Neural cell (in vitro differentiated cells): Measurements from ENCODE around the gene KMO. TPM values are rescaled to one million over a fixed set of nuclear protein-coding genes. Genes with fewer than 3 reads are reported as not detected.

ENCODE experiments used
- H2AFZ ChIP-seq: fragments of 200-600, 300-800 bp; sonication (generic), shearing (Covaris generic); 2 replicates; pipeline ENCODE4 v1.6.0; 2014; ENCODE audit warnings: low read depth, mild to moderate bottlenecking, antibody characterized with exemption, low read length, moderate library complexity
- H3F3A ChIP-seq: fragments of 200-600 bp; shearing (Covaris generic); 2 replicates; pipeline ENCODE4 v1.6.1; 2016; ENCODE audit warnings: mild to moderate bottlenecking, moderate library complexity, mixed read lengths, antibody characterized with exemption, low read length; ENCODE audit not compliant: insufficient read depth, poor library complexity, severe bottlenecking
- H3K27ac ChIP-seq: fragments of 200-600, 300-800 bp; sonication (generic), shearing (Covaris generic); 2 replicates; pipeline ENCODE4 v1.5.1; 2014; ENCODE audit warnings: mild to moderate bottlenecking, low read length, moderate library complexity
- H3K27me3 ChIP-seq: fragments of 300-800, 200-600 bp; sonication (generic), shearing (Covaris generic); 2 replicates; pipeline ENCODE4 v1.6.0; 2014; ENCODE audit warnings: mild to moderate bottlenecking, low read depth, low read length, moderate library complexity; ENCODE audit not compliant: insufficient read depth
- H3K36me3 ChIP-seq: fragments of 300-800, 200-600 bp; sonication (generic), shearing (Covaris generic); 2 replicates; pipeline ENCODE4 v1.5.1; 2014; ENCODE audit warnings: mild to moderate bottlenecking, antibody characterized with exemption, low read length, moderate library complexity; ENCODE audit not compliant: insufficient read depth
- H3K4me2 ChIP-seq: fragments of 300-800, 200-600 bp; sonication (generic), shearing (Covaris generic); 2 replicates; pipeline ENCODE4 v1.6.0; 2014; ENCODE audit warnings: mild to moderate bottlenecking, low read length
- H3K4me3 ChIP-seq: fragments of 300-800, 200-600 bp; sonication (generic), shearing (Covaris generic); 2 replicates; pipeline ENCODE4 v1.5.1; 2014; ENCODE audit warnings: mild to moderate bottlenecking, low read length, moderate library complexity
- H3K79me2 ChIP-seq: fragments of 200-600 bp; shearing (Covaris generic); replicated peaks from 2 replicates; pipeline ENCODE4 v1.6.0; 2014; ENCODE audit warnings: mild to moderate bottlenecking, low read length, moderate library complexity; ENCODE audit not compliant: insufficient read depth
- H3K9ac ChIP-seq: fragments of 300-800, 200-600 bp; sonication (generic), shearing (Covaris generic); 2 replicates; pipeline ENCODE4 v1.6.1; 2016; ENCODE audit warnings: mild to moderate bottlenecking, low read length, mixed read lengths
- H3K9me2 ChIP-seq: fragments of 200-600 bp; shearing (Covaris generic); 2 replicates; pipeline ENCODE4 v1.6.1; 2016; ENCODE audit warnings: mild to moderate bottlenecking, low read length, mixed read lengths; ENCODE audit not compliant: insufficient read depth
- H3K9me3 ChIP-seq: fragments of 200-600, 300-800 bp; sonication (generic), shearing (Covaris generic); 2 replicates; pipeline ENCODE4 v1.6.1; 2016; ENCODE audit warnings: mild to moderate bottlenecking, mixed run types, low read length, moderate library complexity, mixed read lengths
- H4K20me1 ChIP-seq: fragments of 200-600 bp; shearing (Covaris generic); 2 replicates; pipeline ENCODE4 v1.6.1; 2016; ENCODE audit warnings: mild to moderate bottlenecking, mixed run types; ENCODE audit not compliant: insufficient read depth
- EP300 ChIP-seq: fragments of 450-650 bp; conservative IDR thresholded peaks from 2 replicates; pipeline ENCODE4 v1.6.1; 2014; ENCODE audit warnings: antibody characterized with exemption, mild to moderate bottlenecking, moderate library complexity; ENCODE audit not compliant: poor library complexity, severe bottlenecking
- EZH2 ChIP-seq: fragments of 200-600, 300-800 bp; shearing (Covaris generic), sonication (generic); IDR thresholded peaks from 2 replicates; pipeline ENCODE4 v1.6.1; 2014; ENCODE audit warnings: antibody characterized with exemption, low read length, borderline replicate concordance, mild to moderate bottlenecking; ENCODE audit not compliant: insufficient read depth, poor library complexity, severe bottlenecking
- MXI1 ChIP-seq: fragments of 450-650 bp; conservative IDR thresholded peaks from 2 replicates; pipeline ENCODE4 v1.6.1; 2014; ENCODE audit warnings: antibody characterized with exemption, mild to moderate bottlenecking; ENCODE audit not compliant: poor library complexity, severe bottlenecking
- POLR2AphosphoS5 ChIP-seq: IDR thresholded peaks from 2 replicates; pipeline ENCODE4 v1.6.1; 2012
- RAD21 ChIP-seq: fragments of 450-650 bp; conservative IDR thresholded peaks from 2 replicates; pipeline ENCODE4 v1.6.1; 2014; ENCODE audit warnings: antibody characterized with exemption, mild to moderate bottlenecking, moderate library complexity
- SMC3 ChIP-seq: fragments of 450-650 bp; conservative IDR thresholded peaks from 2 replicates; pipeline ENCODE4 v1.6.1; 2014; ENCODE audit warnings: antibody characterized with exemption, mild to moderate bottlenecking, moderate library complexity; ENCODE audit not compliant: poor library complexity
- TAF1 ChIP-seq: IDR thresholded peaks from 2 replicates; pipeline ENCODE4 v1.6.1; 2012; ENCODE audit warnings: low read depth
- polyA plus RNA-seq: library from polyadenylated mRNA; depleted of rRNA; stranded (reverse); fragments of >200 nt; gene quantifications from 2 replicates; pipeline ENCODE4 v1.2.3, GENCODE V29; 2014
- TF ChIP-seq, protein P1 (sequence below): IDR thresholded peaks from 2 replicates; pipeline ENCODE4 v1.6.1; 2012; ENCODE audit warnings: borderline replicate concordance
- TF ChIP-seq, protein P2 (sequence below): fragments of 450-650 bp; IDR thresholded peaks from 2 replicates; pipeline ENCODE4 v1.5.1; 2014; ENCODE audit warnings: antibody characterized with exemption, mild to moderate bottlenecking, moderate library complexity; ENCODE audit not compliant: poor library complexity, severe bottlenecking

The KMO gene
- polyA plus RNA-seq, 1 donor from 2014 or later = 0.72 TPM

DNA sequence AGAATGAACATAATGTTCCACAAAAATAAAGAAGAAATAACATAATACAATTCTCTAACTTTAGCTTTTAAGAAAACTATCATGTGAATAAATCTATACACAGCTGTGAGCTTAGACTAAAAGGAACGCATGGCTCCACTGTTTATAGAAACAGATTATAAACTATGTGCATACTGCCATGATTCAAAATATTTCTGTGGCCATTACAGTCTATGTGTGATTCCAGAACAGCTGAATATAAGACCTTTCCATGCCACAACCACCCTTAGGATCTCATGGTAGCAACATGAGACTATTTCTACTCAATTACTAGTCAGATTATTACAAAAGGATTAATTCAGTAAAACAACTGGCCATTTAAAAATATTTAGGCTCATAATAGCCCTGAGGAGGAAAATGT lies 104.1 kb downstream of the KMO start:
- Histone ChIP-seq H3K27ac (no peak overlapping the region), H3K4me2 (no peak overlapping the region), H3K4me3 (peak overlapping the region; percentile 1), H3K36me3 (peaks cover 13% of the 10 kb centered on the region), H3K9ac (no peak overlapping the region), H3K79me2 (peaks cover 26% of the 10 kb centered on the region), H4K20me1 (no peaks in the 10 kb centered on the region), H3K27me3 (no peaks in the 10 kb centered on the region), H3K9me2 (no peaks in the 10 kb centered on the region), H2AFZ (no peak overlapping the region), H3K9me3 (no peaks in the 10 kb centered on the region), H3F3A (no peaks in the 10 kb centered on the region)
- TF ChIP-seq, protein P1, sequence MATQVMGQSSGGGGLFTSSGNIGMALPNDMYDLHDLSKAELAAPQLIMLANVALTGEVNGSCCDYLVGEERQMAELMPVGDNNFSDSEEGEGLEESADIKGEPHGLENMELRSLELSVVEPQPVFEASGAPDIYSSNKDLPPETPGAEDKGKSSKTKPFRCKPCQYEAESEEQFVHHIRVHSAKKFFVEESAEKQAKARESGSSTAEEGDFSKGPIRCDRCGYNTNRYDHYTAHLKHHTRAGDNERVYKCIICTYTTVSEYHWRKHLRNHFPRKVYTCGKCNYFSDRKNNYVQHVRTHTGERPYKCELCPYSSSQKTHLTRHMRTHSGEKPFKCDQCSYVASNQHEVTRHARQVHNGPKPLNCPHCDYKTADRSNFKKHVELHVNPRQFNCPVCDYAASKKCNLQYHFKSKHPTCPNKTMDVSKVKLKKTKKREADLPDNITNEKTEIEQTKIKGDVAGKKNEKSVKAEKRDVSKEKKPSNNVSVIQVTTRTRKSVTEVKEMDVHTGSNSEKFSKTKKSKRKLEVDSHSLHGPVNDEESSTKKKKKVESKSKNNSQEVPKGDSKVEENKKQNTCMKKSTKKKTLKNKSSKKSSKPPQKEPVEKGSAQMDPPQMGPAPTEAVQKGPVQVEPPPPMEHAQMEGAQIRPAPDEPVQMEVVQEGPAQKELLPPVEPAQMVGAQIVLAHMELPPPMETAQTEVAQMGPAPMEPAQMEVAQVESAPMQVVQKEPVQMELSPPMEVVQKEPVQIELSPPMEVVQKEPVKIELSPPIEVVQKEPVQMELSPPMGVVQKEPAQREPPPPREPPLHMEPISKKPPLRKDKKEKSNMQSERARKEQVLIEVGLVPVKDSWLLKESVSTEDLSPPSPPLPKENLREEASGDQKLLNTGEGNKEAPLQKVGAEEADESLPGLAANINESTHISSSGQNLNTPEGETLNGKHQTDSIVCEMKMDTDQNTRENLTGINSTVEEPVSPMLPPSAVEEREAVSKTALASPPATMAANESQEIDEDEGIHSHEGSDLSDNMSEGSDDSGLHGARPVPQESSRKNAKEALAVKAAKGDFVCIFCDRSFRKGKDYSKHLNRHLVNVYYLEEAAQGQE = no peak
- no peak for TF ChIP-seq TAF1
- TF ChIP-seq, protein P2, sequence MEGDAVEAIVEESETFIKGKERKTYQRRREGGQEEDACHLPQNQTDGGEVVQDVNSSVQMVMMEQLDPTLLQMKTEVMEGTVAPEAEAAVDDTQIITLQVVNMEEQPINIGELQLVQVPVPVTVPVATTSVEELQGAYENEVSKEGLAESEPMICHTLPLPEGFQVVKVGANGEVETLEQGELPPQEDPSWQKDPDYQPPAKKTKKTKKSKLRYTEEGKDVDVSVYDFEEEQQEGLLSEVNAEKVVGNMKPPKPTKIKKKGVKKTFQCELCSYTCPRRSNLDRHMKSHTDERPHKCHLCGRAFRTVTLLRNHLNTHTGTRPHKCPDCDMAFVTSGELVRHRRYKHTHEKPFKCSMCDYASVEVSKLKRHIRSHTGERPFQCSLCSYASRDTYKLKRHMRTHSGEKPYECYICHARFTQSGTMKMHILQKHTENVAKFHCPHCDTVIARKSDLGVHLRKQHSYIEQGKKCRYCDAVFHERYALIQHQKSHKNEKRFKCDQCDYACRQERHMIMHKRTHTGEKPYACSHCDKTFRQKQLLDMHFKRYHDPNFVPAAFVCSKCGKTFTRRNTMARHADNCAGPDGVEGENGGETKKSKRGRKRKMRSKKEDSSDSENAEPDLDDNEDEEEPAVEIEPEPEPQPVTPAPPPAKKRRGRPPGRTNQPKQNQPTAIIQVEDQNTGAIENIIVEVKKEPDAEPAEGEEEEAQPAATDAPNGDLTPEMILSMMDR = no peak
- no peak for TF ChIP-seq SMC3
- no peak for TF ChIP-seq EP300
- no peak for TF ChIP-seq POLR2AphosphoS5
- no peak for TF ChIP-seq MXI1
- TF ChIP-seq RAD21 = no peak
- TF ChIP-seq EZH2 = no peak

DNA sequence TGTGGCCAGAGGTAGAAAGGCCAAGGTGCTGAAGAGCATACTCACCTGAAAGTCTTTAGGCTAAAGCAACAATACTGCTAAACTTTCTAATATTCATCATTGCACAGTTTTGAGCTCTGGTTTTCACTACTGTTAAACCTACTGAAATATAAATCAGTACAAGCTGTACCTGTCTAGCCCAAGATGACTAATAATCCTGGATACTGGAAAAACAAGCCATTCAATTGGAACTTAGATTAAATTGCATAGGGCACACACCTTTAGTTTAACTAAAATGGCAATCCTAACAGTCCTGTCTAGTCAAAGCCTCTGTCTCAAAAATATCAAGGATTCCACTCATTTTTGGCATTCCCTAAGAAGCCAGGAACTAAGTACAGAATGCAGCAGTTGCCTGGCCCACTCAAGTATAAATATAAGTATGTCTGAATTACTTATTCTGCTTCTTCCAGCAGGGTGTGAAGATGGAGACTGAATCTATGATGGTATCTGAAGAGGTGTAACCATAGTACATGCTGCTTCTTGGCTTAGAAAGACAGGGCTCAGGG lies 104.9 kb downstream of the KMO start:
- Histone ChIP-seq H3K4me2 (no peak overlapping the region), H3K27ac (no peak overlapping the region), H4K20me1 (no peaks in the 10 kb centered on the region), H3K79me2 (peaks cover 26% of the 10 kb centered on the region), H3K27me3 (no peaks in the 10 kb centered on the region), H3K4me3 (peak overlapping the region; percentile 84), H3F3A (no peaks in the 10 kb centered on the region), H3K9me3 (no peaks in the 10 kb centered on the region), H2AFZ (no peak overlapping the region), H3K36me3 (peaks cover 13% of the 10 kb centered on the region), H3K9me2 (no peaks in the 10 kb centered on the region), H3K9ac (no peak overlapping the region)
- TF ChIP-seq MXI1 (no peak), POLR2AphosphoS5 (no peak)
- TF ChIP-seq, protein P1 = no peak
